Vagina (tissue), 2 donors: ENCODE data around the gene HOXB3.

Experiments
- CTCF ChIP-seq, 3 experiments: fragments of 450-650 bp in 2 of 3; fragments of 200-600 bp in 1 of 3; sonication (generic) in 1 of 3; IDR thresholded peaks; one replicate each; pipeline ENCODE4 v1.5.1; 2017 to 2019; ENCODE audit warnings: antibody characterized with exemption in 3 of 3, mild to moderate bottlenecking in 2 of 3, moderate library complexity in 2 of 3
- POLR2A ChIP-seq, 2 donors: fragments of 450-650 bp; IDR thresholded peaks; one replicate each; pipeline ENCODE4 v1.6.1; 2017; ENCODE audit warnings: antibody characterized with exemption in 2 of 2, mild to moderate bottlenecking in 2 of 2, moderate library complexity in 2 of 2

GRCh38 chr17:48547808-48548522 is 42.1 kb downstream of the HOXB3 start:
- TF ChIP-seq CTCF (IDR thresholded peaks at IDR 0.05) (no peak), POLR2A (IDR thresholded peaks at IDR 0.05) (no peak)
